ENCODE data around the gene YY2. TPM values are rescaled to one million over a fixed set of nuclear protein-coding genes. Genes with fewer than 3 reads are reported as not detected.

The YY2 gene
- total RNA-seq, 2 experiments from 2014 or later = 1.3 TPM

DNA sequence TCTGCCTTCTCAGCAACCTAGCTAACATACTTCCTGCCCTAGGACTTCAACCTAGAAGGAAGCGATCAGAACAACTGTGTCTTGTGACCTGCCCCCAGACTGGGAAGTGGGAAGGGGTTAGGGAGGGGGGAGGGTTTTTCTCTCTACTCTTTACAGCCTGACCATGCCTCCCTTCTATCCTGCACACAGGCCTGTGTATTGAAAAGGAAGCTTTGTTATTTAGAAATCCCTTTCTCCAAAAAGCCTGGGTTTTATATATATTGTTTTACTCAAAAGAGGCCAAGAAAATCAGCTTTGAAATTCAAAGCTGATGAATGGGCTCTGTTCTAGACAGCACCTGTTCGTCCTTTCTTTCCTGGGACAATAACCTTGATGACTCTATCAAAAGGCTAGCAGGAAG is 49.5 kb downstream of the YY2 start:
- H3K36me3 Mint-ChIP-seq (ENCODE audit: low read depth) = no peaks in the 10 kb centered on the region
- H3K27me3 Mint-ChIP-seq = no peaks in the 10 kb centered on the region
- no peaks in the 10 kb centered on the region for H3K4me1 Mint-ChIP-seq
- no peak overlapping the region for H3K27ac Mint-ChIP-seq
- ChIA-PET POLR2A (no interaction called here), CTCF (interaction anchor here (0.7 kb wide), 1 partner anchor 80 kb away, joined by 5 read pairs; no protein-coding TSS in a partner anchor)
- H3K9me3 Mint-ChIP-seq = no peaks in the 10 kb centered on the region
- no peak overlapping the region for H3K4me3 Mint-ChIP-seq
- DNase-seq = no peak

DNA sequence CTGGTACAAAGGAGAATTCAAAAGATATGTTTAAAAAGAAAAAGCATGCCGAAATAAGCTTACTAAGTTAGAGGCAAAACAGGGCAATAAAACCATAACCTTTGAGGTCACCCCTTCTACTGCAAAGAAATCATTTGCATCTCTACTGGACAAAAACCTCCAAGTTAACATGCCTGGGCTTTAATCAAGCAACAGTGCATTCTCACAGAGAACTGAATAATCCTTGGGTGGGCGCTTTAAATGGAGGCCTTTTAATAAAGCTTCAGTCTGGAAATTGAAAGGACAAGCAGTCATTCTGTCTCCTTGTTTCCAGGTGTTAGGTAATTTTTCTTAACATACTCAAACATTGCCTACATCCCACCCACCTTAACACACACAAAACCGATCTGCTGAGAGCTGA is 50.2 kb downstream of the YY2 start:
- Mint-ChIP-seq H3K27me3 (no peaks in the 10 kb centered on the region), H3K9me3 (no peaks in the 10 kb centered on the region), H3K4me1 (no peaks in the 10 kb centered on the region), H3K27ac (no peak overlapping the region), H3K4me3 (no peak overlapping the region), H3K36me3 (ENCODE audit: low read depth) (no peaks in the 10 kb centered on the region)
- ChIA-PET POLR2A (no interaction called here), CTCF (no interaction called here)
- DNase-seq = no peak

DNA sequence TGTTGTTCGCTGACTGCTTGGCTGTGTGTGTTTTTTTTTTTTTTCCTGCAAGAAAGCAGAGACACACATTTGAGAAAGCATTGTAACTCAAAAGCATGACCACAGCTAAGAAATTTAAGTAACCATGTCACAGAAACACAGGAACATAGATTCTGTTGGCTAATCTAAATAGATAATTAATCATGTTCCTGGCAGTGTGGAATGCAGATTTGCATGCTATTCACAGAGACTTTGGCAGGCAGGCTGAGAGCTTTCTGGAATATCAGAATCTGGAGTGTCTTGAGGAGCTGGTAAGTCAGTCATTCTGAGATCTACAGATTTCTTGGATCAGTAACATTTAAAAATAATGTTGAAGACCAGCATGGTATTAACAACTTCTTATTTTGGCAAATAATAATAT is 51.5 kb downstream of the YY2 start:
- POLR2A ChIA-PET = no interaction called here
- Mint-ChIP-seq H3K27ac (no peak overlapping the region), H3K4me1 (no peaks in the 10 kb centered on the region), H3K9me3 (no peaks in the 10 kb centered on the region), H3K36me3 (ENCODE audit: low read depth) (no peaks in the 10 kb centered on the region), H3K4me3 (no peak overlapping the region), H3K27me3 (no peaks in the 10 kb centered on the region)
- no peak for DNase-seq
- CTCF ChIA-PET = no interaction called here

Other genes starting within 250 kb of the YY2 start
- under 1 TPM; 0.40 to 0.58 TPM for gene KLHL34, start 197.7 kb upstream of the YY2 start, total RNA-seq
- not detected for gene SMPX, start 97.9 kb upstream of the YY2 start, total RNA-seq
- 1 to 10 TPM; 8.5 to 9.1 TPM for gene MBTPS2, start 16.4 kb upstream of the YY2 start, total RNA-seq
- 10 to 100 TPM; 73.9 TPM for gene SMS, start 84.7 kb downstream of the YY2 start, total RNA-seq
- gene PHEX, start 176.3 kb downstream of the YY2 start, total RNA-seq = under 1 TPM; 0.10 to 0.23 TPM